ENCODE measurements around the gene LGI4. TPM values are rescaled to one million over a fixed set of nuclear protein-coding genes. Genes with fewer than 3 reads are reported as not detected.

The LGI4 gene
- total RNA-seq, 1 donor from 2014 or later = not detected

- ChIA-PET POLR2A (no interaction called here), CTCF (no interaction called here)
- Mint-ChIP-seq H3K27me3 (no peaks in the 10 kb centered on the region), H3K9me3 (no peaks in the 10 kb centered on the region), H3K36me3 (ENCODE audit: low read depth) (no peaks in the 10 kb centered on the region), H3K4me3 (no peak overlapping the region), H3K4me1 (peaks cover 57% of the 10 kb centered on the region), H3K27ac (no peak overlapping the region)
- ATAC-seq (ENCODE audit: low read depth) (no peak), DNase-seq (no peak)
- intact Hi-C loops (cut with micrococcal nuclease) = no loop called here
- TF ChIP-seq CTCF (IDR thresholded peaks at IDR 0.05) = no peak
These were observed 57.2 kb downstream of the LGI4 start for GRCh38 chr19:35077411-35078223.

DNA sequence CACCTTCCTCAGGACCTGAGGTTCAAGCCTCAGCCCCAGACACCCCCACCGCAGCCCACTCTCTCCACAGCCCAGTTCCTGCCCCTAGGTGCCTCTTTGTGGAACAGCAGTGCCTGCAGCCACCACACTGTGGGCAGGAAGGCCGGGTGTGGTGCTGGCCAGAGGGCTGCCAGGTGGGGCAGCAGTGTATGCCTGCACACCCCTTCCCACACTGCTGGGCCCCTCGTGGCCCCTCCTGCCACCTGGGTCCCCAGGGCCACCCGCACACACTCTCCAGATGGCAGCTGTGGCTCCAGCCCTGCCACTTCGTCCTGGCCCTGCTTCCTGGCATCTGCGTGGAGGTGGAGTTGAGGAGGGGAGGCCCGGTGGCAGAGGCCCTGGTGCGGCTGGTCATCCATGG is 58.2 kb downstream of the LGI4 start:
- no peak overlapping the region for H3K4me3 Mint-ChIP-seq
- no peaks in the 10 kb centered on the region for H3K36me3 Mint-ChIP-seq (ENCODE audit: low read depth)
- no peaks in the 10 kb centered on the region for H3K9me3 Mint-ChIP-seq
- ChIA-PET CTCF (no interaction called here), POLR2A (no interaction called here)
- TF ChIP-seq CTCF (IDR thresholded peaks at IDR 0.05) = no peak
- no peak overlapping the region for H3K27ac Mint-ChIP-seq
- H3K4me1 Mint-ChIP-seq = peaks cover 50% of the 10 kb centered on the region
- no peaks in the 10 kb centered on the region for H3K27me3 Mint-ChIP-seq
- intact Hi-C loops (cut with micrococcal nuclease) = no loop called here
- peak; percentile 7 for ATAC-seq (ENCODE audit: low read depth)
- DNase-seq = no peak

DNA sequence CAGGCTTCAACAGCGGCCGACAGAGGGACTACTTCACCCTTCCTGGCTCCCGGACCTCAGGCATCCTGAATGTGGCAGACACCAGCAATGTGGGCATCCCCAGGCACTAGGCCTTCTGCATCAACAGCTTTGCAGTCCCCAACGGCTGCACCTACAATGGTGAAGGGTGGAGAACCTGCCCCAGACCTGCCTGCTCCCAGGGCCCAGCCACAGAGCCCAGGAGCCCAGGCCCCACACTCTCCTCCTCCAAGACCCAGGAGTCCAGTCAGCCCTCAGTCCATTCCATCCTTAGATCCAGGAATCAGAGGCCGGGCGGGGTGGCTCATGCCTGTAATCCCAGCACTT is 58.9 kb downstream of the LGI4 start:
- TF ChIP-seq CTCF (IDR thresholded peaks at IDR 0.05) = no peak
- Mint-ChIP-seq H3K4me3 (no peak overlapping the region), H3K27me3 (no peaks in the 10 kb centered on the region), H3K27ac (no peak overlapping the region), H3K4me1 (peaks cover 47% of the 10 kb centered on the region), H3K9me3 (no peaks in the 10 kb centered on the region), H3K36me3 (ENCODE audit: low read depth) (no peaks in the 10 kb centered on the region)
- DNase-seq (no peak), ATAC-seq (ENCODE audit: low read depth) (no peak)
- ChIA-PET POLR2A (interaction anchor here (0.5 kb wide), 1 partner anchor 421 kb away, joined by 3 read pairs; no protein-coding TSS in a partner anchor), CTCF (no interaction called here)
- intact Hi-C loops (cut with micrococcal nuclease) = no loop called here

DNA sequence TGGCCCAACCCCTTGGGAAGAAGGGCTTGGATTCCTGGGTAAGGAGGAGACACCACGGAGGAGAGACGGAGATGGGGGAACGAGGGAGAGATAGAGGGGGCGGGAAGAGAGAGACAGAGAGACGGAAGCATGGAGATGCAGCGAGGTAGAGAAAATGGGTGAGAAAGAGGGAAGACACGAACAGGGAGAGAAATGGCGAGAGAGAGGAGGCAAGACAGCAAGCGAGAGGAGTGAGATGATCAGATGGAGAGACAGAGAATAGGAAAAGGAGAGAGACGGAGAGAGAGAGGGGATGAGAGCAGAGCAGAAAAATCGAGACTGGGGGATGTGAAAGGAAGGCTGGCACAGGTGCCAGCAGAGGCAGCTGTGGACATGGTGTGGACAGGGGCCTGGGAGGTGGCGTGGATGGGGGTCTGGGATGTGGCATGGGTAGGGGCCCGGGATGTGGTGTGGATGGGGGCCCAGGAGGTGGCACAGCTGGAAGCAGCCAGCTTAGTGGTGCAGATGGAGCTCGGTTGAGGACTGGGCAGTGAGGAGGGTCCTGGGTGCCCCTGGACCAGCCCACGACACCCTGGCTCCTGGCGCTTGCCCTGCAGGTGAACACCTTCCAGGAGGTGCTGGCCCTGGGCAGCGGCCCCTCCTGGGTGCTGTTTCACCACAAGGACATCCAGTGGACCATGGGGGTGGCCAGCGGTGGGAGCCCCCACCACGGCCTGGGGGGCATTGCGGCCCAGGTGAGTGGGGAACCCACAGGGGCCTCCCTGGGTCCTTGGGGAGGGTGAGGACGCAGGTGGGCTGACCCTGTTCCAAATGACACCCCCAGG is 59.4 kb downstream of the LGI4 start:
- peaks cover 44% of the 10 kb centered on the region for H3K4me1 Mint-ChIP-seq
- no peak overlapping the region for H3K27ac Mint-ChIP-seq
- H3K9me3 Mint-ChIP-seq = no peaks in the 10 kb centered on the region
- DNase-seq (no peak), ATAC-seq (ENCODE audit: low read depth) (no peak)
- no peaks in the 10 kb centered on the region for H3K36me3 Mint-ChIP-seq (ENCODE audit: low read depth)
- no peak for TF ChIP-seq CTCF (IDR thresholded peaks at IDR 0.05)
- POLR2A ChIA-PET = interaction anchor here (0.5 to 0.7 kb wide), 2 partner anchors 11 to 421 kb away, joined by 3 read pairs; no protein-coding TSS in a partner anchor
- intact Hi-C loops (cut with micrococcal nuclease) = no loop called here
- CTCF ChIA-PET = no interaction called here
- H3K4me3 Mint-ChIP-seq = no peak overlapping the region
- H3K27me3 Mint-ChIP-seq = no peaks in the 10 kb centered on the region

Other genes starting within 250 kb of the LGI4 start
- 2.7 and 4.0 TPM in 2 replicates for gene ZNF30, start 208.2 kb downstream of the LGI4 start, total RNA-seq
- gene ZNF792, start 170.8 kb downstream of the LGI4 start, total RNA-seq = 4.8 and 4.9 TPM in 2 replicates
- 52.9 and 54.4 TPM in 2 replicates for gene GRAMD1A, start 134.7 kb downstream of the LGI4 start, total RNA-seq
- 0.34 and 0.47 TPM in 2 replicates for gene SCN1B, start 104.6 kb downstream of the LGI4 start, total RNA-seq
- gene HPN, start 93.3 kb downstream of the LGI4 start, total RNA-seq = not detected in 2 replicates
- gene FXYD3, start 19.2 kb downstream of the LGI4 start, total RNA-seq = not detected in 2 replicates
- 1.1 TPM in 2 replicates for gene FXYD1, start 3.8 kb upstream of the LGI4 start, total RNA-seq
- 2.2 and 3.0 TPM in 2 replicates for gene FXYD7, start 8.2 kb upstream of the LGI4 start, total RNA-seq
- gene FXYD5, start 19.7 kb upstream of the LGI4 start, total RNA-seq = 103 and 125 TPM in 2 replicates
- not detected in 2 replicates for gene FAM187B, start 93.7 kb upstream of the LGI4 start, total RNA-seq
- 16.4 and 18.0 TPM in 2 replicates for gene LSR, start 113.9 kb upstream of the LGI4 start, total RNA-seq
- gene USF2, start 133.9 kb upstream of the LGI4 start, total RNA-seq = 233 and 236 TPM in 2 replicates
- gene HAMP, start 147.5 kb upstream of the LGI4 start, total RNA-seq = 1.3 and 2.2 TPM in 2 replicates
- 0.22 and 0.31 TPM in 2 replicates for gene MAG, start 157.1 kb upstream of the LGI4 start, total RNA-seq
- gene CD22, start 194.1 kb upstream of the LGI4 start, total RNA-seq = 920 and 1,096 TPM in 2 replicates
- gene FFAR1, start 212.8 kb upstream of the LGI4 start, total RNA-seq = 5.1 and 6.0 TPM in 2 replicates
- 0.16 TPM in 1 of 2 replicates, not detected in the other for gene FFAR3, start 223.4 kb upstream of the LGI4 start, total RNA-seq
- not detected in 2 replicates for gene GPR42, start 236.0 kb upstream of the LGI4 start, total RNA-seq

All from activated B cell treated with CpG ODN at 0.5 μM for 24 hours (primary cell).